Mesenchymal stem cell (in vitro differentiated cells and primary cell): Measurements from ENCODE around the gene MYO10.

Experiments used
- DNase-seq: peaks from one replicate; pipeline ENCODE4 v3.0.0-alpha.2; 2013
- H2AFZ ChIP-seq: one replicate; pipeline ENCODE4 v1.6.1; 2013; ENCODE audit warnings: low read depth, mild to moderate bottlenecking, control low read depth, inconsistent platforms, low read length, moderate library complexity
- H2AK5ac ChIP-seq: 2 replicates; pipeline ENCODE4 v1.6.1; 2013; ENCODE audit warnings: low read length, moderate library complexity, mild to moderate bottlenecking, inconsistent platforms; ENCODE audit not compliant: severe bottlenecking
- H2BK120ac ChIP-seq: one replicate; pipeline ENCODE4 v1.6.1; 2013; ENCODE audit warnings: low read depth, mild to moderate bottlenecking, inconsistent platforms, low read length, moderate library complexity
- H2BK12ac ChIP-seq, 2 experiments: one replicate each; pipeline ENCODE4 v1.6.1; 2013; ENCODE audit warnings: inconsistent platforms in 2 of 2, low read length in 2 of 2, mild to moderate bottlenecking in 2 of 2, moderate library complexity in 2 of 2, control low read depth in 1 of 2
- H2BK15ac ChIP-seq: one replicate; pipeline ENCODE4 v1.6.1; 2013; ENCODE audit warnings: mild to moderate bottlenecking, low read depth, inconsistent platforms; ENCODE audit not compliant: poor library complexity, severe bottlenecking
- H2BK5ac ChIP-seq: 2 replicates; pipeline ENCODE4 v1.6.1; 2013; ENCODE audit warnings: low read depth, mild to moderate bottlenecking, low read length, control low read depth, inconsistent platforms; ENCODE audit not compliant: poor library complexity, severe bottlenecking
- H3K14ac ChIP-seq, 2 experiments: one replicate each; pipeline ENCODE4 v1.6.1; 2013; ENCODE audit warnings: inconsistent platforms in 2 of 2, low read length in 2 of 2, control low read depth in 1 of 2, mild to moderate bottlenecking in 1 of 2, moderate library complexity in 1 of 2
- H3K18ac ChIP-seq, 2 experiments: one replicate each; pipeline ENCODE4 v1.6.1; 2013; ENCODE audit warnings: inconsistent platforms in 2 of 2, low read length in 2 of 2, control low read depth in 1 of 2, low read depth in 1 of 2, mild to moderate bottlenecking in 1 of 2
- H3K23ac ChIP-seq, 2 experiments: one replicate each; pipeline ENCODE4 v1.6.1; 2013; ENCODE audit warnings: inconsistent platforms in 2 of 2, low read length in 2 of 2, mild to moderate bottlenecking in 2 of 2, moderate library complexity in 2 of 2, control low read depth in 1 of 2
- H3K27ac ChIP-seq: 2 replicates; pipeline ENCODE4 v1.5.1; 2013; ENCODE audit warnings: mild to moderate bottlenecking, moderate library complexity, low read length, control low read depth, inconsistent platforms; ENCODE audit not compliant: poor library complexity, severe bottlenecking
- H3K27me3 ChIP-seq, 2 experiments: 2 replicates each; pipeline versions ENCODE4 v1.6.1 to v1.7.0; 2013; ENCODE audit warnings: low read length in 2 of 2, mild to moderate bottlenecking in 2 of 2, moderate library complexity in 2 of 2, control low read depth in 1 of 2, inconsistent platforms in 1 of 2; ENCODE audit not compliant: control insufficient read depth in 1 of 2, insufficient read depth in 1 of 2
- H3K36me3 ChIP-seq, 2 experiments: 2 replicates each; pipeline versions ENCODE4 v1.6.1 to v1.7.0; 2013; ENCODE audit warnings: low read length in 2 of 2, control low read depth in 1 of 2, inconsistent platforms in 1 of 2, low read depth in 1 of 2, mild to moderate bottlenecking in 1 of 2; ENCODE audit not compliant: insufficient read depth in 2 of 2, control insufficient read depth in 1 of 2
- H3K4ac ChIP-seq, 2 experiments: one replicate each; pipeline ENCODE4 v1.6.1; 2013; ENCODE audit warnings: inconsistent platforms in 2 of 2, low read length in 2 of 2, mild to moderate bottlenecking in 2 of 2, moderate library complexity in 2 of 2, control low read depth in 1 of 2, low read depth in 1 of 2
- H3K4me1 ChIP-seq: 2 replicates; pipeline ENCODE4 v1.6.1; 2013; ENCODE audit warnings: low read depth, low read length, control low read depth; ENCODE audit not compliant: control insufficient read depth, insufficient read depth
- H3K4me2 ChIP-seq: 2 replicates; pipeline ENCODE4 v1.6.1; 2013; ENCODE audit warnings: low read length, mild to moderate bottlenecking, inconsistent platforms; ENCODE audit not compliant: poor library complexity, severe bottlenecking
- H3K4me3 ChIP-seq, 2 experiments: 2 replicates each; pipeline versions ENCODE4 v1.5.1 to v1.7.0; 2013; ENCODE audit warnings: low read length in 2 of 2, mild to moderate bottlenecking in 2 of 2, control low read depth in 1 of 2, low read depth in 1 of 2; ENCODE audit not compliant: insufficient read depth in 1 of 2
- H3K79me1 ChIP-seq: replicated peaks from 2 replicates; pipeline ENCODE4 v1.6.1; 2013; ENCODE audit warnings: mild to moderate bottlenecking, control low read depth, low read length, inconsistent platforms; ENCODE audit not compliant: poor library complexity, severe bottlenecking
- H3K9ac ChIP-seq: 2 replicates; pipeline ENCODE4 v1.7.0; 2013; ENCODE audit warnings: mild to moderate bottlenecking, low read length, moderate library complexity
- H3K9me3 ChIP-seq: 2 replicates; pipeline ENCODE4 v1.7.0; 2013; ENCODE audit warnings: mild to moderate bottlenecking, low read length; ENCODE audit not compliant: control insufficient read depth
- H4K8ac ChIP-seq: one replicate; pipeline ENCODE4 v1.6.1; 2013; ENCODE audit warnings: inconsistent platforms, mild to moderate bottlenecking, low read length, moderate library complexity
- H4K91ac ChIP-seq: one replicate; pipeline ENCODE4 v1.6.1; 2013; ENCODE audit warnings: mild to moderate bottlenecking, low read length, inconsistent platforms
- WGBS: methylation state at CpG from one replicate; pipeline ENCODE4 v1.1.7; 2013; ENCODE audit warnings: mixed read lengths; 5-methylcytosine and 5-hydroxymethylcytosine counted together

Gene MYO10

DNA sequence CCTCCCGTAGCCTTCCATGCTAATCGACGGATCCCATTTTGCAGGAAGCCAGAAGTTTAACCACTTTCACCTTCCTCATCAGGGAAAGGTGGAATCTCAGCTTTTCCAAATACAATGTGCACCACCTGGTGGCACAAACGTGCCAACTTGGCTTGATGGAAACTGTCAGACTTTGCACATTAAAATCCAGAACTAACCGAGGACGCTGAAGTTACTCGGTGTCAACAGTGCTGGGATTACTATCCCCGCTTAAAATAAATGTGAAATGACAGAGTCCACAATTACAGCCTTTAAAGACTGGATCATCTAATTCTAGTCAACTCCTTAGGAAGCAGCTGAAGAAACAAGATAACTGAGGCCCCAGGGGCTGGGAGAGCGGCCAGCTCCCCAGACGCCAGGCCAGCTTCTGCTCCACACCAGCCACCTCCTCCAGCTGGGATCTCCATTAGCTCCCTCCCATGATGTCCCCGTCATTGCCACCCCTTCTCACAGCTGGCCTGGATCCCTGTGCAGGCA is 269.1 kb downstream of the MYO10 start:
- H2BK15ac ChIP-seq = no peak overlapping the region

GRCh38 chr5:16666130-16666882 is 269.8 kb downstream of the MYO10 start:
- no peak overlapping the region for H2AK5ac ChIP-seq
- H3K9me3 ChIP-seq = no peaks in the 10 kb centered on the region
- H2AFZ ChIP-seq = no peak overlapping the region
- DNase-seq = no peak
- H3K27me3 ChIP-seq = no peaks in the 10 kb centered on the region
- no peak overlapping the region for H2BK15ac ChIP-seq
- H3K4me3 ChIP-seq = no peak overlapping the region
- peaks cover 4% of the 10 kb centered on the region for H3K79me1 ChIP-seq
- no peak overlapping the region for H3K18ac ChIP-seq
- no peak overlapping the region for H2BK120ac ChIP-seq
- H3K14ac ChIP-seq = no peak overlapping the region
- H3K36me3 ChIP-seq = peaks cover 25 to 42% of the 10 kb centered on the region in 2 experiments
- no peak overlapping the region for H3K23ac ChIP-seq
- H3K4me2 ChIP-seq = no peak overlapping the region
- WGBS = 98% methylated on average over 19 of the region's 19 CpGs
- H3K4ac ChIP-seq = no peak overlapping the region
- H2BK5ac ChIP-seq = no peak overlapping the region
- no peak overlapping the region for H3K27ac ChIP-seq
- H4K8ac ChIP-seq = no peak overlapping the region
- H4K91ac ChIP-seq = no peak overlapping the region
- H2BK12ac ChIP-seq = peak overlapping the region in 1 of 2 experiments; percentile 25
- H3K4me1 ChIP-seq = no peaks in the 10 kb centered on the region
- H3K9ac ChIP-seq = no peak overlapping the region

More for the DNA sequence above, 269.1 kb downstream of the MYO10 start:
- DNase-seq = no peak
- Histone ChIP-seq H3K9me3 (no peaks in the 10 kb centered on the region), H3K4ac (no peak overlapping the region), H3K4me2 (no peak overlapping the region), H4K8ac (no peak overlapping the region), H2BK12ac (no peak overlapping the region), H3K79me1 (peaks cover 4% of the 10 kb centered on the region), H2AK5ac (no peak overlapping the region), H3K4me3 (no peak overlapping the region), H3K4me1 (no peaks in the 10 kb centered on the region), H2BK120ac (no peak overlapping the region), H2BK5ac (no peak overlapping the region), H2AFZ (no peak overlapping the region), H3K27me3 (no peaks in the 10 kb centered on the region), H4K91ac (no peak overlapping the region), H3K36me3 (peaks cover 27 to 42% of the 10 kb centered on the region in 2 experiments), H3K18ac (no peak overlapping the region), H3K9ac (no peak overlapping the region), H3K14ac (no peak overlapping the region), H3K23ac (no peak overlapping the region), H3K27ac (no peak overlapping the region)
- 93% methylated on average over 11 of the region's 11 CpGs for WGBS

DNA sequence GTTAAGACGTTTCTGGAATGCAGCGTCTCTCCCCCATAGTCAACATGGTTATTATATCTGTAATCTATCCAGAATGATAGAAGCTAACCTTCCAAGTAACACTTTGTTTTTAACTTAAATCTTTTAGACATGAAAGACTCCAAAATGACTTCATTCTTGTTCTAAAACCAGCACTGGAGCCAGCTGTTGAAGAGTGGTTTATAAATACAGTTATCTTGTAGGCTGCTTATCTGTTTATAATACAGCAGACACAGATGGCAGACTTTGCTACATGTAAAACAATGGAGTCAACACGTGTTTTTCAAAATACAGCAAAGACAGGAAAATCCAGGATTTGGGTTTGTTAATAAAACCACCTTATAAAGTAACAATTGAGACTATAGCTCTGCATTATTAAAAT is 270.5 kb downstream of the MYO10 start:
- H3K9me3 ChIP-seq = no peaks in the 10 kb centered on the region
- no peak overlapping the region for H3K9ac ChIP-seq
- no peak overlapping the region for H3K14ac ChIP-seq

DNA sequence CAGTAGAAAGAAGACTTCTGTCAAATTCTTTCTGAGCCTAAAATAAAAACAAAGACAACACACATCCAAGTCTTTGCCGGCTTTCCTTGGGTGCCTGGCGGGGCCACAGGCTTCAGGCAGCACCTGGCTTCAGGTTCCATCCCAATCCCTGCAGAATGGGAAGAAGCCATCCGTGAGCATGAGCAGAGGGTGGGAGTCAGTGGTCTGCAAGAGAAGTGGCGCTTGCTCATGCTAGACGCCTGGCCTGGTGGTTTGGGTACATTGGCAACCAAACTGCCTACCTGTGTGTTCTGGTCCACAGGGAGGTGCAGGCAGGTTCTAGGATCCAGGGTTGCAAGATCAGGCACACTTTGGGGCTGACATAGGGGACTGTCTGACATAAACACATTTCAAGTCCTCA is 271.7 kb downstream of the MYO10 start:
- Histone ChIP-seq H2BK120ac (no peak overlapping the region), H3K36me3 (peaks cover 13 to 34% of the 10 kb centered on the region in 2 experiments), H3K4ac (no peak overlapping the region), H4K8ac (no peak overlapping the region), H3K27ac (no peak overlapping the region), H2BK12ac (no peak overlapping the region), H3K27me3 (no peaks in the 10 kb centered on the region), H3K79me1 (peaks cover 2% of the 10 kb centered on the region), H3K14ac (no peak overlapping the region), H3K4me2 (no peak overlapping the region), H3K4me1 (no peaks in the 10 kb centered on the region), H3K18ac (no peak overlapping the region), H3K9ac (no peak overlapping the region), H3K9me3 (no peaks in the 10 kb centered on the region), H3K23ac (no peak overlapping the region), H3K4me3 (no peak overlapping the region), H2AK5ac (no peak overlapping the region), H2BK5ac (no peak overlapping the region), H2BK15ac (no peak overlapping the region), H2AFZ (no peak overlapping the region), H4K91ac (no peak overlapping the region)
- DNase-seq = no peak
- 98% methylated on average over 5 of the region's 5 CpGs for WGBS

More for the DNA sequence above, 270.5 kb downstream of the MYO10 start:
- Histone ChIP-seq H4K91ac (no peak overlapping the region), H3K79me1 (peaks cover 2% of the 10 kb centered on the region), H2BK5ac (no peak overlapping the region), H2BK120ac (no peak overlapping the region), H3K18ac (no peak overlapping the region), H3K4ac (no peak overlapping the region), H3K36me3 (peaks cover 18 to 38% of the 10 kb centered on the region in 2 experiments), H3K27me3 (no peaks in the 10 kb centered on the region), H2BK12ac (no peak overlapping the region), H2AK5ac (no peak overlapping the region), H3K4me3 (no peak overlapping the region), H3K4me1 (no peaks in the 10 kb centered on the region), H3K27ac (no peak overlapping the region), H2BK15ac (no peak overlapping the region), H2AFZ (no peak overlapping the region), H4K8ac (no peak overlapping the region), H3K4me2 (no peak overlapping the region), H3K23ac (no peak overlapping the region)
- WGBS = no CpG with 5 or more reads among the region's 3 CpGs
- DNase-seq = no peak
